ENCODE data around the gene ZNF438.
"Not testable (repeated sequence)": the region's sequence is repeated elsewhere in the genome, so short reads cannot be mapped to it uniquely, and the experiment has no call there.

Gene ZNF438

GRCh38 chr10:30983209-30983608 lies 48.5 kb downstream of the ZNF438 start:
- not testable (repeated sequence) for DNase-seq

GRCh38 chr10:30980951-30981616 lies 50.6 kb downstream of the ZNF438 start:
- DNase-seq, result no peak

- DNase-seq, result no peak
These were observed 51.7 kb downstream of the ZNF438 start for GRCh38 chr10:30979956-30980355.

- DNase-seq, result no peak
These were observed 52.8 kb downstream of the ZNF438 start for GRCh38 chr10:30978843-30979242.

- no peak for DNase-seq
These were observed 54.3 kb downstream of the ZNF438 start for GRCh38 chr10:30977385-30977784.

- DNase-seq, result no peak
These were observed 56.8 kb downstream of the ZNF438 start for GRCh38 chr10:30974773-30975415.

- no peak for DNase-seq
These were observed 57.3 kb downstream of the ZNF438 start for GRCh38 chr10:30974355-30974754.

- DNase-seq, result no peak
These were observed 57.9 kb downstream of the ZNF438 start for GRCh38 chr10:30973737-30974136.

GRCh38 chr10:30970760-30971460 lies 60.8 kb downstream of the ZNF438 start:
- DNase-seq, result no peak

- no peak for DNase-seq
These were observed 63.0 kb downstream of the ZNF438 start for GRCh38 chr10:30968711-30969110.

GRCh38 chr10:30967650-30968410 lies 63.8 kb downstream of the ZNF438 start:
- no peak for DNase-seq

- DNase-seq, result no peak
These were observed 67.4 kb downstream of the ZNF438 start for GRCh38 chr10:30963992-30964930.

- DNase-seq, result no peak
These were observed 69.1 kb downstream of the ZNF438 start for GRCh38 chr10:30962522-30962921.

GRCh38 chr10:30959836-30960210 lies 71.8 kb downstream of the ZNF438 start:
- no peak for DNase-seq

GRCh38 chr10:30949218-30949617 lies 82.4 kb downstream of the ZNF438 start:
- not testable (repeated sequence) for DNase-seq

GRCh38 chr10:30944005-30944404 lies 87.7 kb downstream of the ZNF438 start:
- no peak for DNase-seq

- no peak for DNase-seq
These were observed 88.2 kb downstream of the ZNF438 start for GRCh38 chr10:30943451-30943850.

- no peak for DNase-seq
These were observed 91.4 kb downstream of the ZNF438 start for GRCh38 chr10:30940256-30940655.

GRCh38 chr10:30939643-30940251 lies 91.9 kb downstream of the ZNF438 start:
- DNase-seq, result no peak

- DNase-seq, result no peak
These were observed 96.6 kb downstream of the ZNF438 start for GRCh38 chr10:30935078-30935477.

GRCh38 chr10:30931094-30931493 lies 100.6 kb downstream of the ZNF438 start:
- no peak for DNase-seq

All from CD4-positive, alpha-beta T cell treated with Interleukin-6 for 4 hours (primary cell).